GM21367 (cell line): ENCODE data around the gene TRMT61A.
"Not testable (repeated sequence)": the region's sequence is repeated elsewhere in the genome, so short reads cannot be mapped to it uniquely, and the experiment has no call there.

Source experiments
- ATAC-seq: cut with Tn5 transposase; IDR thresholded peaks from one replicate; pipeline ENCODE4 v1.9.1; 2021; ENCODE audit not compliant: unreplicated experiment

TRMT61A gene

GRCh38 chr14:103521951-103522563, 6.9 kb upstream of the TRMT61A start:
- no peak for ATAC-seq

- ATAC-seq: no peak
Observed at GRCh38 chr14:103522649-103523574, 6.1 kb upstream of the TRMT61A start, which contains the start of gene CKB. TSS of gene CKB (minus strand) at chr14:103522830. CDS start at chr14:103522493, 337 bp downstream.

DNA sequence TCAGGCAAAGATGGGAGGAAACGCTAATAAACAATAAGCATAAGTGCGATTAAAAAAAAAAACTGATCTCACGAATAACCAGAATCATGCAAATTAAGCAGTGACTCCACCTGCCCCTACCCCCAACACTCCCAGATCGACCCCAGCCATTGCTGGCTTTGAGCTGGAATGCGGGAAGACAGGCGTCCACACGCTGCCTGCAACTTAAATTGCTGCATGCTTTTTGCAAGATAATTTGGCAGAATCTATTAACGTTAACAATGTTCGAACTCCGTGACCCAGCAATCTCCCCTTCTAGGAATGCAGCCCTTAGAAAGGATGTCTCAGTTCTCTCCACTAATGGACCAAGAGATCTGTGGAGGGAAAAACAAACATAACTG, 5.4 kb upstream of the TRMT61A start:
- ATAC-seq: no peak

DNA sequence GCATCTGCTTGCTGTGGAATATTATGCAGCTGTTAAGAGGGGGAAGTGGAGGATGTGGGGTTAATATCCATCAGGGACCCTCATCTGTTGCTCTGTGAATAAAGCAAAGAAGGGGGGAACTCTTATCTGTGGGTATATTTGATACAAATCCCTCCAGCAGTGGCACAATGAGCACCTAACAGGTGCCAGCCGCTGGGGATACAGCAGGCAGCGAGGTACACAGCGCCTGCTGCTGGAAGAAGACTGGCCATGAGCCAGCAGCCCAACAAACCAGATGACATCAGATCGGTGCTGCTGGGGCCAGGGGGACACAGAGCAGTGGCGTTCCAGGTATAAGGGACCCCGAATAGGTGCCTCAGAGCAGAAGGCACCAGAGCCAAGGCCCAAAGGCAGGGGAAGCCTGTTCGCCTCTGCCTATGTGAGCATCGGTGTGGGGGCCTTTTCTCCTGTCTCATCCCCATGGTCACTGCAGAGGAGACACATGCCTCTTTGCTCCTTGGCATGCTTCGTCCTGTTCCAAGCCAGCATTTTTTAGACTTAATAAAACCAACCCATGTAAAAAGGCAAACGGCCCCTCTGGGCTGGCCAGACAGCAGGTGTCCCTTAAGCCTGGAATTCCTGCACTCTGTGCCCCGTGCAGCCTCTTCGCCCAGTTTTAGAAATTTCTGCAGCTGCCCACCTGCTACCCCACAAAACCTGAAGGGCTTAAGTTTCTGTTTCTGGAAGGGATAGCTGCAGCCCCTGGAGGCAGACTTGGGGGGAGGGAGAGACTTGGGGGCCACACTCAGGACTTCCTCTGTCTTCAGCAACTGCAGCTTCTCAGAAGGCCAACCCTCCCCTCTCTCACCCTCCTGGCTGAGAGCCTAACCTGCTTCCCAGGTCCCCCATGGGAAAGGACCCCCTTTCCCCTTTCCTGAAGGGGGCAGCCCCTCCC, 4.7 kb upstream of the TRMT61A start:
- no peak for ATAC-seq

GRCh38 chr14:103525430-103526246, 3.4 kb upstream of the TRMT61A start:
- ATAC-seq: not testable (repeated sequence)

- ATAC-seq: no peak
Observed at GRCh38 chr14:103526247-103526913, 2.6 kb upstream of the TRMT61A start.

GRCh38 chr14:103526914-103527248, 2.1 kb upstream of the TRMT61A start:
- ATAC-seq: no peak

- ATAC-seq: peak; percentile 41
Observed at GRCh38 chr14:103527408-103528145, 1.4 kb upstream of the TRMT61A start.

DNA sequence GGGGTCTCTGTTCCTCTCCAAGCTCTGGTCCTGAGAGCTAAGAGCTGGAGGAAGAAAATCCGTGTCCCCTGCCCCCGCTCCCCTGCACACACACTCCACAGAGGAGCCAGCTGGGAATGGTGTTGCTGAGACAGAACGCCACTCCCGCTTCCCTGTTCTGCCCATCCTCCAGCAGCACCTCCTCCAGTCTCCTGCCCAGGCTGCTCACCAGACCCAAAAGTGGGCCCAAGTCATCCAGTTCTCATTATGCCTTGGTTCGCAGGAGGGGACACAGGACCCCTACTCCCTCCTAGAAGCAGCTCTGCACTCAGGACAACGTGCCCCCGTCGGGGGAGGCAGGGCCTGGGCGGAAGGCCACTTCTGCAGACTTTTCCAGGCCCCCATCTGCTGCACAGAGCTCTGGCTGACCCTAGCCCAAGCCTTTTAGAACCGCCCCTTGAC, 830 bp upstream of the TRMT61A start:
- no peak for ATAC-seq

DNA sequence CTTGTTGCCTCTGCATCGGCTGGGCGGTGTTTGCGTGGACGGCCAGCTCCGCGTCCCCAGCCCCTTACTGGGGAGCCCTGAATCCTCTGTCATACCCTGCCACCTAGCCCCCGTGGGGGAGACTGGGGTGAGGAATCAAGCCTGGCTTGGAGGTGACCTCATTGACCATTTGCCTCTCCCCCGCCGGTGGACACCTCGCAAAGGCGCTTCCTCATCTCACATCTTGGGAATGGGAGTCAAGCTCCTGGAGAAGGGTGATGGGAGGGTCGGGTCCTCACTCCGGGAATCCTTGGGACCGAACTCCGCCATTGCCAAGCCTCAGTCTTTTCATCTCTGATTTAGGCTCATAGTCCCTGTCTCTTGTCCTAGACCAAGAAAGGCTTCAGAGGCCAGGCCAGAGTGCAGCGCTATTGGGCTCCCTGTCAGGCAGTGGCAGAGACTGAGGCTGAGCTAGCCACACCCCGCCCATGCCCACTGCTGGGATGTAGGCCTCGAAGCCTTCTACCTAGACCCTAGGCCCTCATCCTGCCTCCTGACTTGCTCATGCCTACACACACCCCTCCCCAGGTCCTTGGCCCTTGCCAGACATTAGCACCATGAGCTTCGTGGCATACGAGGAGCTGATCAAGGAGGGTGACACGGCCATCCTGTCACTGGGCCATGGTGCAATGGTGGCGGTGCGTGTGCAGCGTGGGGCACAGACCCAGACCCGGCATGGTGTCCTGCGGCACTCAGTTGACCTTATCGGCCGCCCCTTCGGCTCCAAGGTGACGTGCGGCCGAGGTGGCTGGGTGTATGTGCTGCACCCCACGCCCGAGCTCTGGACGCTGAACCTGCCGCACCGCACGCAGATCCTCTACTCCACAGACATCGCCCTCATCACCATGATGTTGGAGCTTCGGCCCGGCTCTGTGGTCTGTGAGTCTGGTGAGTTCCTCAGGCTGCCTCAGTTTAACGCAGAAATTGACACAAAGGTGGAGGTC, 678 bp downstream of the TRMT61A start:
- peak; percentile 17 for ATAC-seq

- no peak for ATAC-seq
Observed at GRCh38 chr14:103530390-103530789, 1.4 kb downstream of the TRMT61A start.

GRCh38 chr14:103530831-103531230, 1.8 kb downstream of the TRMT61A start:
- no peak for ATAC-seq

GRCh38 chr14:103531421-103532215, 2.6 kb downstream of the TRMT61A start:
- no peak for ATAC-seq

- ATAC-seq: no peak
Observed at GRCh38 chr14:103532216-103533136, 3.5 kb downstream of the TRMT61A start.

GRCh38 chr14:103533137-103533998, 4.4 kb downstream of the TRMT61A start:
- ATAC-seq: no peak
